A549 (cell line): ENCODE data around the gene DOP1A.

Experiments used
- BCL3 ChIP-seq: fragments of >200 bp; sonication (Bioruptor Twin); formaldehyde crosslinking; IDR thresholded peaks from 3 replicates; pipeline ENCODE4 v1.6.1; 2016
- CEBPB ChIP-seq, 2 experiments: fragments of >200 bp in 1 of 2; sonication (Bioruptor Twin) in 1 of 2; formaldehyde crosslinking in 1 of 2; IDR thresholded peaks; 2 replicates each; pipeline ENCODE4 v1.6.1; 2012 to 2016
- CTCF ChIP-seq: fragments of >200 bp; sonication (Bioruptor Twin); formaldehyde crosslinking; IDR thresholded peaks from 3 replicates; pipeline ENCODE4 v1.5.1; 2016
- EP300 ChIP-seq, 2 experiments: fragments of >200 bp; sonication (Bioruptor Twin); formaldehyde crosslinking; IDR thresholded peaks; 2 replicates in 1 of 2; 3 replicates in 1 of 2; pipeline ENCODE4 v1.6.1; 2016 to 2017
- NR3C1 ChIP-seq: fragments of >200 bp; sonication (Bioruptor Twin); formaldehyde crosslinking; IDR thresholded peaks from 3 replicates; pipeline ENCODE4 v1.6.1; 2017
- PBX3 ChIP-seq: IDR thresholded peaks from 2 replicates; pipeline ENCODE4 v1.6.1; 2012
- POLR2A ChIP-seq: IDR thresholded peaks from 2 replicates; pipeline ENCODE4 v1.6.1; 2012; ENCODE audit warnings: mild to moderate bottlenecking, low read length
- RAD21 ChIP-seq, 2 experiments: fragments of >200 bp in 1 of 2; sonication (Bioruptor Twin) in 1 of 2; formaldehyde crosslinking in 1 of 2; IDR thresholded peaks in 1 of 2; conservative IDR thresholded peaks in 1 of 2; 2 replicates in 1 of 2; 3 replicates in 1 of 2; pipeline ENCODE4 v1.6.1; 2012 to 2018; ENCODE audit warnings: inconsistent platforms in 1 of 2
- REST ChIP-seq: fragments of 200-600 bp; sonication (generic); IDR thresholded peaks from 2 replicates; pipeline ENCODE4 v1.6.1; 2016; ENCODE audit warnings: antibody characterized with exemption, mild to moderate bottlenecking, moderate library complexity
- SMC3 ChIP-seq: fragments of >200 bp; sonication (Bioruptor Twin); formaldehyde crosslinking; IDR thresholded peaks from 3 replicates; pipeline ENCODE4 v1.6.1; 2018; ENCODE audit warnings: inconsistent platforms
- ZC3H11A ChIP-seq: fragments of 450-650 bp; IDR thresholded peaks from 2 replicates; pipeline ENCODE4 v1.6.1; 2014; ENCODE audit warnings: antibody characterized with exemption, mild to moderate bottlenecking

- TF ChIP-seq SMC3 (no peak), CTCF (no peak), PBX3 (no peak), POLR2A (no peak), REST (no peak), NR3C1 (no peak), RAD21 (conservative IDR thresholded peaks at IDR 0.05 in 1 of 2, IDR thresholded peaks at IDR 0.05 in 1 of 2) (no peak), BCL3 (no peak), EP300 (IDR thresholded peaks at IDR 0.05) (no peak), CEBPB (IDR thresholded peaks at IDR 0.05) (no peak), ZC3H11A (no peak)
Observed at GRCh38 chr6:83138758-83139157, 71.3 kb downstream of the DOP1A start.
